ENCODE data around the gene PPARGC1A.

- peak; percentile 31 for TF ChIP-seq ZBTB33 (IDR thresholded peaks at IDR 0.05)
- TF ChIP-seq YY1 (IDR thresholded peaks at IDR 0.05): no peak
- TF ChIP-seq CTCF (IDR thresholded peaks at IDR 0.05; ENCODE audit: low read depth, low read length, missing input control): no peak
- TF ChIP-seq GABPA (IDR thresholded peaks at IDR 0.05 in 1 of 2, conservative IDR thresholded peaks at IDR 0.05 in 1 of 2): no peak
- TF ChIP-seq TAF1 (conservative IDR thresholded peaks at IDR 0.05): peak; percentile 96
- TF ChIP-seq REST (IDR thresholded peaks at IDR 0.05): peak; percentile 86
- TF ChIP-seq FOXA1 (IDR thresholded peaks at IDR 0.05): no peak
- TF ChIP-seq NR2F2 (IDR thresholded peaks at IDR 0.05): no peak
- TF ChIP-seq JUND (IDR thresholded peaks at IDR 0.05): peak; percentile 35 to 45
- TF ChIP-seq ATF3 (IDR thresholded peaks at IDR 0.05): no peak
- TF ChIP-seq MAX (IDR thresholded peaks at IDR 0.05): peak; percentile 6
- TF ChIP-seq HNF4A (conservative IDR thresholded peaks at IDR 0.05): peak; percentile 9 to 38
- peak; percentile 58 for TF ChIP-seq SP1 (IDR thresholded peaks at IDR 0.05)
- TF ChIP-seq EGR1 (IDR thresholded peaks at IDR 0.05; ENCODE audit: low read depth in 2 of 2): no peak
These were observed at the start of gene PPARGC1A for GRCh38 chr4:23889814-23890341.

Measured in liver (tissue), 3 donors.